Bladder microvascular endothelial cell (primary cell): Measurements from ENCODE around the gene OR13D1. TPM values are rescaled to one million over a fixed set of nuclear protein-coding genes. Genes with fewer than 3 reads are reported as not detected.

Experiments used
- total RNA-seq: library from RNA; depleted of rRNA; stranded (reverse); fragments of >200 nt; gene quantifications from 2 replicates; pipeline ENCODE4 v1.2.3, GENCODE V29; 2014

The OR13D1 gene
- not detected in 2 replicates for total RNA-seq

DNA sequence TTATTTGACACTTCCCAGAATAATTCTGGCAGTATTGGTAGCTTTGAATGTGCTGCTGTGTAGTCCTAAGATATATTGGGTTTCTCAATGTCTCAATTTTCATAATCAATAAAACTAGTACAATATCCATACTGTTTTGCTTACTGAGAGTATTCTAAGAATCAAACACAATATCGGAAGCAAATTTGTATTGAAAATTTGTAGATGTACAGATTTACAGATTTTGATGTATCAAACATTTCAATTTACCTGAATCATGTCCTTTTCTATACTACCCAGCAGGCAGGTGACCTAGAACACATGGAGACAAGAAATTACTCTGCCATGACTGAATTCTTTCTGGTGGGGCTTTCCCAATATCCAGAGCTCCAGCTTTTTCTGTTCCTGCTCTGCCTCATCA is at the start of gene OR13D1:
Gene OR13D1, plus strand, starts transcription at position 301 of the 400 bp plus-strand sequence. Its CDS starts 0 bp downstream, at position 301.

Other genes with a start within 250 kb of the OR13D1 start
- gene OR13F1, start 190.3 kb upstream of the OR13D1 start, total RNA-seq = not detected in 2 replicates
- 0.16 TPM in 1 of 2 replicates, not detected in the other for gene OR13C4, start 167.3 kb upstream of the OR13D1 start, total RNA-seq
- gene OR13C3, start 157.7 kb upstream of the OR13D1 start, total RNA-seq = not detected in 2 replicates
- gene OR13C8, start 125.3 kb upstream of the OR13D1 start, total RNA-seq = not detected in 2 replicates
- gene OR13C5, start 95.1 kb upstream of the OR13D1 start, total RNA-seq = not detected in 2 replicates
- not detected in 2 replicates for gene OR13C2, start 88.9 kb upstream of the OR13D1 start, total RNA-seq
- gene OR13C9, start 76.3 kb upstream of the OR13D1 start, total RNA-seq = not detected in 2 replicates
- 31.8 and 38.4 TPM in 2 replicates for gene NIPSNAP3A, start 53.2 kb downstream of the OR13D1 start, total RNA-seq
- gene NIPSNAP3B, start 69.6 kb downstream of the OR13D1 start, total RNA-seq = 0.57 and 1.9 TPM in 2 replicates
- 16.8 and 27.4 TPM in 2 replicates for gene ABCA1, start 233.6 kb downstream of the OR13D1 start, total RNA-seq